Natural killer cell (primary cell): ENCODE measurements around the gene ACAD10. TPM values are rescaled to one million over a fixed set of nuclear protein-coding genes. Genes with fewer than 3 reads are reported as not detected.
"Not testable (repeated sequence)": the region's sequence is repeated elsewhere in the genome, so short reads cannot be mapped to it uniquely, and the experiment has no call there.

ENCODE experiments used
- ATAC-seq, 3 donors: fragments of 150-1000 bp in 2 of 3; fragments of 200-7000 bp in 1 of 3; cut with Tn5 transposase; 1 replicate in 1 of 3; 2 replicates in 2 of 3; pipeline ENCODE4 v1.10.0; 2021; ENCODE audit warnings: mild to moderate bottlenecking in 2 of 3, moderate library complexity in 2 of 3
- DNase-seq, 2 donors: peaks; one replicate each; pipeline versions ENCODE4 v3.0.0 to v3.0.0-alpha.2; 2013 to 2021; ENCODE audit warnings: mixed read lengths in 1 of 2
- H3K27ac ChIP-seq: one replicate; pipeline ENCODE4 v1.5.1; 2013; ENCODE audit warnings: mild to moderate bottlenecking, low read length
- H3K27me3 ChIP-seq: one replicate; pipeline ENCODE4 v1.6.1; 2013; ENCODE audit warnings: low read length; ENCODE audit not compliant: control insufficient read depth, insufficient read depth
- H3K36me3 ChIP-seq: one replicate; pipeline ENCODE4 v1.6.1; 2013; ENCODE audit warnings: low read length; ENCODE audit not compliant: control insufficient read depth, insufficient read depth
- H3K4me1 ChIP-seq: one replicate; pipeline ENCODE4 v1.6.1; 2013; ENCODE audit warnings: low read length; ENCODE audit not compliant: control insufficient read depth, insufficient read depth
- H3K4me3 ChIP-seq: one replicate; pipeline ENCODE4 v1.5.1; 2013; ENCODE audit warnings: low read length
- H3K9me3 ChIP-seq: one replicate; pipeline ENCODE4 v1.6.1; 2013; ENCODE audit warnings: low read length; ENCODE audit not compliant: control insufficient read depth, insufficient read depth
- H3K27ac Mint-ChIP-seq, 2 donors: one replicate each; pipeline ENCODE4 v1.8.0; 2022; ENCODE audit warnings: mild to moderate bottlenecking in 2 of 2, mixed read lengths in 2 of 2, moderate library complexity in 1 of 2
- H3K27me3 Mint-ChIP-seq, 2 donors: one replicate each; pipeline ENCODE4 v1.8.0; 2022; ENCODE audit warnings: low read depth in 2 of 2, mixed read lengths in 2 of 2
- H3K36me3 Mint-ChIP-seq: one replicate; pipeline ENCODE4 v1.8.0; 2022; ENCODE audit warnings: mixed read lengths
- H3K4me1 Mint-ChIP-seq, 2 donors: one replicate each; pipeline ENCODE4 v1.8.0; 2022; ENCODE audit warnings: mixed read lengths in 2 of 2
- H3K4me3 Mint-ChIP-seq: one replicate; pipeline ENCODE4 v1.8.0; 2022; ENCODE audit warnings: mild to moderate bottlenecking, moderate library complexity, mixed read lengths
- H3K9me3 Mint-ChIP-seq, 2 donors: one replicate each; pipeline ENCODE4 v1.8.0; 2022; ENCODE audit warnings: mixed read lengths in 2 of 2
- WGBS: methylation state at CpG from one replicate; pipeline ENCODE4 v1.1.7; 2013; ENCODE audit warnings: missing lambda C conversion rate; ENCODE audit not compliant: insufficient coverage; 5-methylcytosine and 5-hydroxymethylcytosine counted together
- intact Hi-C: fragments of 100-400 bp; cut with micrococcal nuclease; formaldehyde crosslinking; loops from one replicate; pipeline ENCODE4 v1.14.2; 2022
- total RNA-seq, 4 donors: library from RNA; stranded (reverse); fragments of 120-200 nt in 1 of 4; gene quantifications; one replicate each; pipeline versions ENCODE4 v1.2.3 to v1.2.4, GENCODE V29; 2013 to 2022
- TF ChIP-seq, protein P1 (sequence below): fragments of 200-600 bp; IDR thresholded peaks from one replicate; pipeline ENCODE4 v1.8.0; 2022; ENCODE audit warnings: antibody characterized with exemption

ACAD10 gene
- total RNA-seq, 3 donors from 2014 or later (not counting 1 experiment from before 2014, with no cell fraction given), result 19.0 to 29.0 (median 27.0) TPM

GRCh38 chr12:111699962-111700361 lies 14.1 kb downstream of the ACAD10 start:
- peaks cover 21% of the 10 kb centered on the region for H3K36me3 ChIP-seq
- no peak overlapping the region for H3K4me3 Mint-ChIP-seq
- no peaks in the 10 kb centered on the region for H3K4me1 Mint-ChIP-seq
- intact Hi-C loops, result no loop called here
- H3K4me1 ChIP-seq, result no peaks in the 10 kb centered on the region
- H3K36me3 Mint-ChIP-seq, result no peaks in the 10 kb centered on the region
- ATAC-seq (no peak), DNase-seq (no peak)
- H3K9me3 ChIP-seq, result no peaks in the 10 kb centered on the region
- 100% methylated on average over 1 of the region's 2 CpGs for WGBS
- no peaks in the 10 kb centered on the region for H3K9me3 Mint-ChIP-seq
- TF ChIP-seq, protein P1, sequence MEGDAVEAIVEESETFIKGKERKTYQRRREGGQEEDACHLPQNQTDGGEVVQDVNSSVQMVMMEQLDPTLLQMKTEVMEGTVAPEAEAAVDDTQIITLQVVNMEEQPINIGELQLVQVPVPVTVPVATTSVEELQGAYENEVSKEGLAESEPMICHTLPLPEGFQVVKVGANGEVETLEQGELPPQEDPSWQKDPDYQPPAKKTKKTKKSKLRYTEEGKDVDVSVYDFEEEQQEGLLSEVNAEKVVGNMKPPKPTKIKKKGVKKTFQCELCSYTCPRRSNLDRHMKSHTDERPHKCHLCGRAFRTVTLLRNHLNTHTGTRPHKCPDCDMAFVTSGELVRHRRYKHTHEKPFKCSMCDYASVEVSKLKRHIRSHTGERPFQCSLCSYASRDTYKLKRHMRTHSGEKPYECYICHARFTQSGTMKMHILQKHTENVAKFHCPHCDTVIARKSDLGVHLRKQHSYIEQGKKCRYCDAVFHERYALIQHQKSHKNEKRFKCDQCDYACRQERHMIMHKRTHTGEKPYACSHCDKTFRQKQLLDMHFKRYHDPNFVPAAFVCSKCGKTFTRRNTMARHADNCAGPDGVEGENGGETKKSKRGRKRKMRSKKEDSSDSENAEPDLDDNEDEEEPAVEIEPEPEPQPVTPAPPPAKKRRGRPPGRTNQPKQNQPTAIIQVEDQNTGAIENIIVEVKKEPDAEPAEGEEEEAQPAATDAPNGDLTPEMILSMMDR, result no peak
- no peak overlapping the region for H3K4me3 ChIP-seq
- no peaks in the 10 kb centered on the region for H3K27me3 ChIP-seq
- H3K27ac ChIP-seq, result no peak overlapping the region
- H3K27ac Mint-ChIP-seq, result no peak overlapping the region
- H3K27me3 Mint-ChIP-seq, result no peaks in the 10 kb centered on the region

DNA sequence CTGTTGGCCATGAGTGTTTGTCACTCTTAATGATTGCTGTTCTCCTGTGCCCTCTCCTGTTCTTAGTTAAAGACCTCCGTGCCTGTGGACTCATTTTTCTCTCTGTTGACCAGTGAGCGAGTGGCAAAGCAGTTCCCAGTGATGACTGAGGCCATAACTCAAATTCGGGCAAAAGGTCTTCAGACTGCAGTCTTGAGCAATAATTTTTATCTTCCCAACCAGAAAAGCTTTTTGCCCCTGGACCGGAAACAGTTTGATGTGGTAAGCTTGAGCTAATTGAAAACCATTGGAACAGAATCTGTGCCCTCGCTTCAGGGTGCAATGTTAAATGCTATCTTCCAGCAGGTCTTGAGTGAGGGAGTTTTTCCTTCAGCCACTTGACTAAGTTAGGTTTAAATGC lies 19.8 kb downstream of the ACAD10 start:
- Histone ChIP-seq H3K27me3 (no peaks in the 10 kb centered on the region), H3K27ac (no peak overlapping the region), H3K4me1 (no peaks in the 10 kb centered on the region), H3K4me3 (no peak overlapping the region), H3K36me3 (peaks cover 38% of the 10 kb centered on the region), H3K9me3 (no peaks in the 10 kb centered on the region)
- Mint-ChIP-seq H3K36me3 (peaks cover 8% of the 10 kb centered on the region), H3K27ac (no peak overlapping the region), H3K4me3 (no peak overlapping the region), H3K27me3 (no peaks in the 10 kb centered on the region), H3K9me3 (no peaks in the 10 kb centered on the region), H3K4me1 (no peaks in the 10 kb centered on the region)
- DNase-seq (no peak), ATAC-seq (no peak)
- TF ChIP-seq, protein P1, result no peak
- 83% methylated on average over 5 of the region's 5 CpGs for WGBS
- intact Hi-C loops, result no loop called here

DNA sequence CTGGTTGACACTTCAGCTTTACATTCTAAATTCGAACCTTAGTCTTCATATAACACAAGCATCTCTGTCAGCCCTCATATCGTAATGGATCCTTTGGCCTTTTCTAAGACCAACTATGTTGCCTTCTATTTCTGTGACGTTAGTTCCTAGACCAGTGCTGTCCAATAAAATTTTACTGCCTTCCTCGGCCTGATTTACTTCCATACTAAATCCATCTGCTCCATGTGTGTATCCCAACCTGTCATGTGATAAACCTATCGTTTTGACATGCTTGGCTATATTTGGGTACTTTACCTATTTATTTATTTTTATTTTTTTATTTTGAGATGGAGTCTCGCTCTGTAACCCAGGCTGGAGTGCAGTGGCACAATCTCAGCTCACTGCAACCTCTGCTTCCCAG lies 20.3 kb downstream of the ACAD10 start:
- intact Hi-C loops, result no loop called here
- peaks cover 8% of the 10 kb centered on the region for H3K36me3 Mint-ChIP-seq
- Histone ChIP-seq H3K9me3 (no peaks in the 10 kb centered on the region), H3K36me3 (peaks cover 40% of the 10 kb centered on the region), H3K4me1 (no peaks in the 10 kb centered on the region), H3K27me3 (no peaks in the 10 kb centered on the region), H3K27ac (no peak overlapping the region), H3K4me3 (no peak overlapping the region)
- no peak overlapping the region for H3K27ac Mint-ChIP-seq
- 92% methylated on average over 5 of the region's 6 CpGs for WGBS
- no peaks in the 10 kb centered on the region for H3K4me1 Mint-ChIP-seq
- no peaks in the 10 kb centered on the region for H3K9me3 Mint-ChIP-seq
- TF ChIP-seq, protein P1, result no peak
- no peak for ATAC-seq
- H3K4me3 Mint-ChIP-seq, result no peak overlapping the region
- no peak for DNase-seq
- H3K27me3 Mint-ChIP-seq, result no peaks in the 10 kb centered on the region

GRCh38 chr12:111715279-111715678 lies 29.4 kb downstream of the ACAD10 start:
- WGBS, result 95% methylated on average over 4 of the region's 4 CpGs
- Mint-ChIP-seq H3K4me3 (no peak overlapping the region), H3K36me3 (no peaks in the 10 kb centered on the region), H3K4me1 (no peaks in the 10 kb centered on the region), H3K27me3 (no peaks in the 10 kb centered on the region), H3K27ac (no peak overlapping the region), H3K9me3 (no peaks in the 10 kb centered on the region)
- no peak overlapping the region for H3K4me3 ChIP-seq
- TF ChIP-seq, protein P1, result no peak
- H3K27me3 ChIP-seq, result no peaks in the 10 kb centered on the region
- no peak for DNase-seq
- ATAC-seq, result no peak
- H3K36me3 ChIP-seq, result peaks cover 32% of the 10 kb centered on the region
- H3K9me3 ChIP-seq, result no peaks in the 10 kb centered on the region
- H3K4me1 ChIP-seq, result no peaks in the 10 kb centered on the region
- no peak overlapping the region for H3K27ac ChIP-seq
- intact Hi-C loops, result no loop called here

GRCh38 chr12:111719316-111719715 lies 33.5 kb downstream of the ACAD10 start:
- intact Hi-C loops, H3K36me3 Mint-ChIP-seq, ATAC-seq, H3K9me3 Mint-ChIP-seq, H3K27me3 Mint-ChIP-seq, H3K27ac Mint-ChIP-seq, DNase-seq, H3K4me1 Mint-ChIP-seq, H3K4me1 ChIP-seq, H3K27ac ChIP-seq, H3K4me3 ChIP-seq, H3K27me3 ChIP-seq, H3K4me3 Mint-ChIP-seq, H3K9me3 ChIP-seq: not testable (repeated sequence)
- 93% methylated on average over 9 of the region's 10 CpGs for WGBS
- peaks cover 25% of the 10 kb centered on the region for H3K36me3 ChIP-seq
